HG03565 (cell line): Measurements from ENCODE around the gene ADCK2.
A peak's percentile ranks its signal among the peaks of the same experiment; 100 is the strongest.
"Not testable (repeated sequence)": the region's sequence is repeated elsewhere in the genome, so short reads cannot be mapped to it uniquely, and the experiment has no call there.

Source experiments
- ATAC-seq: cut with Tn5 transposase; IDR thresholded peaks from one replicate; pipeline ENCODE4 v1.9.1; 2021; ENCODE audit warnings: mild to moderate bottlenecking, moderate library complexity; ENCODE audit not compliant: unreplicated experiment

Gene ADCK2

DNA sequence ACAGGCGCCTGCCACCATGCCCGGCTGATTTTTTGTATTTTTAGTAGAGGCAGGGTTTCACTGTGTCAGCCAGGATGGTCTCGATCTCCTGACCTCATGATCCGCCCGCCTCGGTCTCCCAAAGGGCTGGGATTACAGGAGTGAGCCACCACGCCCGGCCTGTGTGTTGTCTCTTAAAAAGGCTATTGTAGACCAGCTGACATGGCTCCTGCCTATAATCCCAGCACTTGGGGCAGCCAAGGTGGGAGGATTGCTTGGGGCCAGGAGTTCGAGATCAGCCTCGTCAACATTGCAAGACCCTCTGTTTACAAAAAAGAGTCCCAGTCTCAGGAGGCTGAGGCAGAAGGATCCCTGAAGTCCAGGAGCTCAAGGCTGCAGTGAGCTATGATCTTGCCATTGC is 21.1 kb downstream of the ADCK2 start:
- not testable (repeated sequence) for ATAC-seq

DNA sequence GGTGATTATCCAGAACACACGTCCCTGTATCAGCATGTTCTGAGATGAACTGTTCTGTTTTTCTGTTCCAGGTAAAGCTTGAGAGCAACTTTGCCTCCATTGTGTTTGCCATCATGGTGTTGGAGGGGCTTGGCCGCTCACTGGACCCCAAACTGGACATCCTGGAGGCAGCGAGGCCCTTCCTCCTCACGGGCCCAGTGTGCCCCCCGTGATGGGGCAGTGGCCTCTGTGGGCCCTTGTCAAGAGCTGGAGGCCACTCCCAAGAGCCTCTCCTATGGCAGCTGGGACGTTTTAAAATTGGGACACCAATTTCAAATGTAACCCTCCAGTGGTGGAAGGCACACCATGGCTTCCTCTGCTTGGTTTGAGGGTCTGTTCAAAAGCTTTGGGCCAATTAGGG is 21.8 kb downstream of the ADCK2 start:
- ATAC-seq: no peak

DNA sequence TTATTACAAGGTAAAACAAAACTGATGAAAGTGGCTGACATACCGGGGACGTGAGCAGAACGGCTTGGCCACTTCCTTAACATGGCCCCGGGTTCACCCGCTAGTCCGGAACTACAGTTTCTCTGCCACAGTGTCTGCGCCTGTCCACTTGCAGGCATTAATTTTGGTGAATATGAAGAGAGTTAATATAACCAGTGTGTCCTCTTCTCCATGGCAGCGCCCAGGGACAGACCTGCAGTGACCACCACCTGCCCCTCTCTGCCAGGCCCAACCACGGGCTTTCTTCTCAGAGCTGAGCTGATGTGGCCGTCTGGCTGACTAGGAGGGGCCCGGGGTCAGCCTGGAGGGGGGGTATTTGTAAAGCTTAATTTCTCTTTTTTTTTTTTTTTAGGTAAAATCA is 22.6 kb downstream of the ADCK2 start:
- ATAC-seq: no peak

DNA sequence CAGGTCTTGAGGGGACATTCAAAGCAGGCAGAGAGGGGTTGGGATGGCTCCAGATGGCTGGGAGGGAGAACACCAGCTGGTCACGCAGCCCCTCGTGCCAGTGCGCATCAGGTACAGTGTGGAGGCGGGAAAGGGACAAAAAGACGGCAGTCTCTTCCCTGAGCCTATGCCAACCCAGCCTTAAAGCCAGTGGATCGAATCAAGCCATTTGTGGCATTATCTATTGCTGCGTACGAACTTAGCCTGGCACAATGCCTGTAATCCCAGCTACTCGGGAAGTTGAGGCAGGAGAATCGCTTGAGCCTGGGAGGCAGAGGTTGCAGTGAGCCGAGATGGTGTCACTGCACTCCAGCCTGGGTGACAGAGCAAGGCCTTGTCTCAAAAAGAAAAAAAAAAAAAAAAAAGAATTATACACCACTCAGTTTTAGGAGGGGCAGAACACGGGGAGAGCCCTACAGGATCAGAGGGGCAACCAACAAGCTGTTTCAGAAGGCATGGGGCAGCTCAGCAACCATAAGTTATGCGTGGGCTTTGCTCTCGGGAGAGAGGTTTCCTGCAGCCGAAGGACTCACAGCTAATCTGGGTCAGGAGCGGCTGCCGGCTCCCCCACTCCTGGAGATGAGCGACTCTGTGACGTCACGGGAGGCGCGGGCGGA is 23.4 kb downstream of the ADCK2 start:
- ATAC-seq: no peak

DNA sequence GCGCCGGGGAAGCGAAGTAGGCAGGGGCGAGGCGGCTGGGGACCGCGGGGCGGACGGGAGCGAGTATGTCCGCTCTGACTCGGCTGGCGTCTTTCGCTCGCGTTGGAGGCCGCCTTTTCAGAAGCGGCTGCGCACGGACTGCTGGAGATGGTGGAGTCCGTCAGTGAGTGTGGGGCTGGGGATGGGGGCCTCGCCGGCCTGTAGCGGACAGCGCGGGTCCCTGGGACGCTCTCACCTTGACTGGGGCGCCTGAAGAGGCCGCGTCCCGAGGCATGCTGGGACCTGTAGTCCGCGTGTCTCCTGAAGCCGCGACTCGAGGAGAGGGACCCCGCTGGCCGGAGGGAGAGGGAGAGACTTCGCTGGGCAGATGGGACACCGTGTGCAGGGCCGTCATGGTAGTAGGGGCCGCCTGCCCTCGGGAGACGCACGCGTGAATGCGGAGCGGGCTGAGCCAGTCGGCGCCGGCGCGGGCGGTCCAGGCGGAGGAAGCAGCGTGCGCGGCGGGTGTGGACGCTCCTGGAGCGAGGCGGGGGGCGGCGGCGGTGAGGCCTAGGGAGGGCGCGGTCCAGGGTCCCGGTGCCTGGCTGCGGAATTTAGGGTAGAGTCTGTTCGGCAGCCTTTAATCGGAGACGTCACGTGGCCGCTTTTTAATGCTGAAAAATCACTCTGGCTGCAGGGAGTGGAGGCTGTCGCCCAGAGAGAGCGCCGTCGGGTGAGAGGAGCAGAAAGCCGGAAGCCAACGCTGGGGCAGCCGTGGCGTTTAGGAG is 24.1 kb downstream of the ADCK2 start, which contains the start of gene NDUFB2:
NDUFB2 (plus strand) TSS at position 29 of the 767 bp plus-strand sequence; CDS start at position 66, 37 bp downstream.
- ATAC-seq: peak; percentile 84

DNA sequence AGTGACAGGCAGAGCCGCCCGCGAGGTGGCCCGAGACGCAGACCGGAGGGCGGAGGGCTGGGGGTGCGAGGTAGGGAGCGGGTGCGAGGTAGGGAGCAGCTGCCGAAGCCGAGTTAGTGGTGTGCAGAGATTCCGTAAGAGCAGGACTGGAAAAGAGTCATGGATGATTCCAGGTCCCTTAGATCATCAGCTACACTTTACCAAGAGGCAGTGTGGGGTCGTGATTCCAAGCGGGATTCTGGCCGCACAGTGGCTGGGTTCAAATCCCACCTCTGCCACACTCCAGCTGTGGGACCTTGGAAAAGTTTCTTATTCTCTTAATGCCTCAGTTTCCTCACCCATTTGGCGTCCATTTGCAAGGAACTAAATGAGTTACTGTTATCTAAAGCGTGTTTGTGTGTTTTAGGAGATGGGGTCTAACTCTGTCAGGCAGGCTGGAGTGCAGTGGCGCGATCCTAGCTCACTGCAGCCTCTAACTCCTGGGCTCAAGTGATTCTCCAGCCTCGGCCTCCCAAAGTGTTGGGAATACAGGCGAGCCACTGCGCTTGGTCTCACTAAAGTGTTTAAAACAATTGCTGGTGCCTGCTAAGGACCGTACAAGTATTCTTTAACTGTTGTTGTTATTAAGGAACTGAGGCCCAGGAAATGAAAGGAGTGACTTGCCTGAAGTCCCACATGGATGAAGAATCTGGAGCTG is 24.9 kb downstream of the ADCK2 start:
- ATAC-seq: no peak

DNA sequence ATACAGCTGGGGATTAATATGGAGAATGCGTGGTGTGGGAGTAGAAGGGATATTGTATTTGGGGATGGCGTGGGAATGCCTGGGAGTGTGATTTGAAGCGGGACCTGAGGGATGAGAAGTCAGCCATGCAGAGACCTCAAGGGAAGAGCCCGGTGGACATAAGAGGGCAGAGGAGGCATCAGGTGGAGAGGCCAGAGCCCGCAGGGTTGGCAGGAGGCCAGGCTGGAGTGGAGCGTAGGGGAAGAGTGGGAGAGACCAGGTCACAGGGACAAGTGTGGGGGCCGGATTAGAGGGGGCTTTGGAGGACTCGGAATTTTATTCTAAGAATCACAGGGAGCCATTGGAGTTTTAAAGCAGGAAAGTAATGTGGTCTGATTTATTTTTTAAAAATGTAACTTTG is 25.7 kb downstream of the ADCK2 start:
- ATAC-seq: no peak

DNA sequence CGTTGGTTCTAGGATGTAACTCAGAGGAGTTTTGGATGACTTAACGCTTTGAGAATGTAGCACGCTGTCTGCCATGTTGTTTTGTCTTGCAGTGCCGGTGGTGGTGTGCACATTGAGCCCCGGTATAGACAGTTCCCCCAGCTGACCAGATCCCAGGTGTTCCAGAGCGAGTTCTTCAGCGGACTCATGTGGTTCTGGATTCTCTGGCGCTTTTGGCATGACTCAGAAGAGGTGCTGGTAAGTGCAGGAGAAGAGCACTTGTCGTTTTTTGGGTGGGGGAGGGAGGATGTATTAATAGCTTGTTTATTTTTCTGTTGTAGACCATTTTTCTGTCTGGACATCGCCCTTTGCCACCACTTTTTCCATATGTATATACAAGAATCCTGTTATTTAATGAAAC is 30.0 kb downstream of the ADCK2 start:
- ATAC-seq: no peak

DNA sequence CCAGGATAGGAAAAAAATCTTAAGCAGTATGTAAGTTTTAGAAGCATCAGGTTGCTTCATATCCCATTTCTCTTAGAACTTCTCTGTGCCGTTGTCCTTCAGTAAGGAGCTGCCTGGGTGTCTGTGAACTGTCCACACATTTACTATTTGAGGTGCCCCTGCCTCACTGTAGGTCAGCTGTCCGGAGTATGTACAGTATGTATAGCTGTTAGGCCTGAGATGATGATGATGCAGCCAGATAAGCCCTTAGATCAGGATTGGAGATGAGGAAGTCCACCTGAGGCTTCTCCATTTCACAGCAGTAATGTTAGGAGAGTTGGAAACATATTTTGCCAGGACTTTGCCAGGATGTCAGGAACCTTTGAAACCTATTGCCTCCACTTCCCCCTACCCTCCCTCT is 31.5 kb downstream of the ADCK2 start:
- ATAC-seq: no peak

DNA sequence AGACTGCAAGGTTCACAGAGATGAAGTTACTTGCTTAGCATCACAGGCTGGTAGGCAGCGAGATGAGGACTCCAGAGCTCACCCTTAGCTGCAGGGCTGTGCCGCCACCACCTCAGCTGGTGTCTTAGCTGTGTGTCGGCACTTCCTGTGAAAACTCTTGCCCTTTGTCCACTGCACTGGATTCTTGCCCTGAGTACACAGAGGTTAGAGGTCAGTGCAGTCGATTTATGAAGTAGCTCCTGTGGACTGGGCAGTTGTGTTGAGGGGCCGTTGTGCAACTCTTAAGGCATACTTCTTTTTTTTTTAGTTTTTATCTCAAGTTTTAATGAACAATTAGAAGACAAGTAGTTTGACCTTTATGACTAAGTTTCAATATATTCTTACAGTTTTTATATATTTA is 34.4 kb downstream of the ADCK2 start:
- no peak for ATAC-seq

DNA sequence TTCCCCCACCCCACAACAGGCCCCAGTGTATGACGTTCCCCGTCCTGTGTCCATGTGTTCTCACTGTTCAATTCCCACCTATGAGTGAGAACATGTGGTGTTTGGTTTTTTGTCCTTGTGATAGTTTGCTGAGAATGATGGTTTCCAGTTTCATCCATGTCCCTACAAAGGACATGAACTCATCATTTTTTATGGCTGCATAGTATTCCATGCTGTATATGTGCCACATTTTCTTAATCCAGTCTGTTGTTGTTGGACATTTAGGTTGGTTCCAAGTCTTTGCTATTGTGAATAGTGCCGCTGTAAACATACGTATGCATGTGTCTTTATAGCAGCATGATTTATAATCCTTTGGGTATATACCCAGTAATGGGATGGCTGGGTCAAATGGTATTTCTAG is 36.0 kb downstream of the ADCK2 start:
- not testable (repeated sequence) for ATAC-seq

DNA sequence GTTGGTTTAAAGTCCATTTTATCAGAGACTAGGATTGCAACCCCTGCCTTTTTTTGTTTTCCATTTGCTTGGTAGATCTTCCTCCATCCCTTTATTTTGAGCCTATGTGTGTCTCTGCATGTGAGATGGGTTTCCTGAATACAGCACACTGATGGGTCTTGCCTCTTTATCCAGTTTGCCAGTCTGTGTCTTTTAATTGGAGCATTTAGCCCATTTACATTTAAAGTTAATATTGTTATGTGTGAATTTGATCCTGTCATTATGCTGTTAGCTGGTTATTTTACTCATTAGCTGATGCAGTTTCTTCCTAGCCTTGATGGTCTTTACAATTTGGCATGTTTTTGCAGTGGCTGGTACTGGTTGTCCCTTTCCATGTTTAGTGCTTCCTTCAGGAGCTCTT is 39.6 kb downstream of the ADCK2 start:
- not testable (repeated sequence) for ATAC-seq

DNA sequence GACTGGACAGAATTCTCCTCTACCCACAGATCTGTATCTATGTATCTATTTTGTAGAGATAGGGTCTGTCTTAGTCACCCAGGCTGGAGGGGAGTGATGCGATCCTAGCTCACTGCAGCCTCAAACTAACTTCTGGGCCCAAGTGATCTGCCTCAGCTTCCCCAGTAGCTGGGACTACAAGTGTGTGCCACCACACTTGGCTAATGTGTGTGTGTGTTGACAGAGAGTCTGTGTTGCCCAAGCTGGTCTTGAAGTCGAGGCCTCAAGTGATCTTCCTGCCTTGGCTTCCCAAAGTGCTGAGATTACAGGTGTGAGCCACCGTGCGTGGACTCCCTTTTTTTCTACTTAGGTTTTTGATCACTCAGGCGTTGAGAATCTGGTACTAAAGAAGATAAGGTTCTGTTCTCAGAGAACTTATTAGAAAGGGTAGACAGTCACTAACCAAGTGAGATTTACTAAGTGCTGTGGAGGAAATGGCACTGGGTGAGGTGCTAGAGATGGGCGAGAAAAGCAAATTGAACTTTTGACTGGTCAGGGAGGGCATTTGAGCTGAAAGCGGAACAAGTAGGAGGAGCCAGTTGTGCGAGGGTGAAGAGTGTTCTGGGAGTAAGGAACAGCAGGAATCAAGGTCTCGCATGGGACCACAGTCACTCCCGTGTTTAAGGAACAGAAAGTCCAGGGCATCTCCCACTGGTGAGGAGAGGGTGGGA is 41.7 kb downstream of the ADCK2 start:
- no peak for ATAC-seq

DNA sequence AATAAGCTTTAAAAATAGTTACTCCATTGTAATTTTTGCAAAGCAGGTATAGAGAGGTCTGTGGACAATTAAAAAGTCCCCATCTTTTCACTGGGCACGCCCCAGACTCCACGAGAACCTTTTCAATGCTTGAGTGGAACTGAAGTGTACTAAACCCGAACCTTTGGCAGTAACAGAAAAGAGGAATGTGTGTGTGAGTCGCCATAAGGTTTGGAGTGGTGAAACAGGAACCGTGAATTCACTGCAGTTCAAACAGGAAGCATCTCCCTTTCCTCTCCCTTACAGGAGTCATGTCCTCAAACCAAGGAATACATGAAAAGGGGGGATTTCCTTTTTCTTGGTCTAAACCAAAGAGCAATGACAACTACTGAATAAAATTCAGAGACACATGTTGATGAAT is 47.0 kb downstream of the ADCK2 start:
- no peak for ATAC-seq

DNA sequence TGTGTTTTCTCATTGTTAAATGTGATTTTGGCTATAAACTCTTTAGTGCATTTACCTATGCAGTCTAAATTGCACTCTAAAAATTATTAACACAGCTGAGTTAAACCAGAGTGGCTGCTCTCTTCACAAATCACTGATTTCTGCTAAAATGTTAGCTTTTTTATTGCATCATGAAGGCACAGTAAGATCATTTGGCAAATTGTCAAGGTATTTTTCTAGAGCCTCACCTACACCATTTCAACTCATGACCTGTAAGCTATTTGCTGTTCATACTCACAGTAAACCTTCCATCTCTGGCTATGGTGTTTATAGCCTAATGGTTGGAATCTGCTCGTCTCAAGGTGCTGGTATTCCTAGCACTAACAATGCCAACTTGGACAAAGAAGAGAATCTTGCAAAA is 49.5 kb downstream of the ADCK2 start:
- ATAC-seq: no peak

DNA sequence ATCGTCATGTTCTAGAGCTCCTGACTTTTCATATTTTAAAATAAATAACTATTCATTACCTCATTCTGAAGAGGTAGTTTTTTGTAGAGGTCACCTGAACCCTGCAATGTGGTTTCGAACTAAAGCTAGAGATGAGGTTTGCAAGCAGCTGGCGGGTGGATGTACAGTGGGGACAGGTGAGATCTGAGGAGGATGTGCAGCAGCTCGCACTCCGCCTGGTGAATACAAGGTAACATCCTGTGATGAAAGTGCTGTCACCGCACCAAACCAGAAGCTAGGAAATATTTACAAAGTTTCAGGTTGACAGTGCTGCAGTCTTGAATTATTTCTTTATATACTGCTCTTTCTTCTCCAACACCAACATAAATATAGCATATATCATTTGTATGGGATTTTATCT is 50.3 kb downstream of the ADCK2 start:
- no peak for ATAC-seq

DNA sequence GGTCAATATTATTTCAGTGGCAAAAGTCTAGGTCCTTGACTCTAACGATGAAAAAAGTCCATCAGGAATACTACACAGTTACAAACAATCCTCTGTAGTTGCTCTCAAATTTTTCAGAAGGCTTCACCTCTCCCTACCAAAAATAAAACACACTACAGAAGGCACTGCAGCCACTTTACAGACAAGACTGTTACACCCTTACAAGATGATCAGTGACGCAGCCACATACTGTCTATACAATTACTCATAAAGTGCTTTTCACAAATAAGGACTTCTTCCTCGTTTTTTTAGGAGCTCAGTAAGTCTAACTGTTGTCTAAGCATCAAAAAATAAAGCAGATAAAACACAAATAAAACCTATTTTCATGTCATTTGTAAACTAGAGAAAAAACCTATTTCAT is 50.8 kb downstream of the ADCK2 start:
- ATAC-seq: no peak

DNA sequence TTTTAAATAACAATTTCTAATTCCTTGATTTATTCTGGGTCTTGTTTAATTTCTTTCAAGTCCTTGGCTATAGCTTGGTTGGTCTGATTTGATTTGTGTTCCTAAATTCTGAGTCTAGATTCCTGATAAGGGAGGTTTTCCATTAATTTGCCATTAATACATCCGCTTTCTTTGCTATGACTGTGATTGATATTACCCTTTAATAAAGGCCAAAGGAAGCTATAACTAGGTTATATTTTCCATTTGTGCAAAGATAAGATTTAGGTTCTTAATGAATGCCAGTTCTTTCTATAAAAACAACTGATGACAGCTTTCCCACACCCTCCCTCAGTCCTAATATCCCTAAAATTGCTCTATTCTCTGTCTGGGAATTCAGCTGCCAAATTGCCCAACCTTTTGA is 52.0 kb downstream of the ADCK2 start:
- no peak for ATAC-seq

DNA sequence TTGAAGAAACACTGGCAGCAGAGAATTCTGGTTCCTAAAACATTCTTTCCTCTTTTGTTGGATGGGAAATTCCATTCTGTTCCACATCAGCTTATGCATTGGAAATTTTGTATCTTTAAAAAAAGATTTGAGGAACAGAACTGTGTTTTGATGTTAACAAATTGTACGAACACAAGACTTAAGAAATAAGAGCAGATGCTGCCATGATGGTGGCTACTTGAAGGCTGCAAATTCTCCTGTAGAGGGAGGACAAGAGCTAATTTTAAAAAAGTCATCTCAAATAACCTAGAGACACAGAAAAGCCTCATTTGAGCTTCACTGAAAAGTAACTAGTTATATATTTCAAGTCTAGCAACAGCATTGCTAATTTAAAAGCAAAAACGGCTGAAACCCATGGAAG is 53.5 kb downstream of the ADCK2 start:
- ATAC-seq: no peak

DNA sequence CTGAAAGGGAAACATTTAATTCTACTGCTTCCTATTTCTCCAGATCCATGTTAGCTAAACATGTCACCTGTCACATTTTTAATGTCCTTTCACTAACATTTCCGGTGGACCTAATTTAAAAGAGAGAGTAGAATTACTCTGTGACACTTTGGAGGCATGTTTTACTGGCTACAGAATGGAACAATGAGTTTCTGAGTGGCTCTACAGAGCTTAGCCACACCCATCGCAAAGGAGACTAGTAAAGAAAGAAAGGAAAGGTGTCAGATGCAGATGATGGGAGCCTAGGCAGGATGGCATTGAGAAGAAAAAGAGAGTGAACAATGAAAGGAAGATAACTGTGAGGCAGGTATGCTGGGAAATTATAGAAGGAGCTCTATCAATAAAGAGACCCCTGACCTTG is 59.7 kb downstream of the ADCK2 start:
- ATAC-seq: no peak

DNA sequence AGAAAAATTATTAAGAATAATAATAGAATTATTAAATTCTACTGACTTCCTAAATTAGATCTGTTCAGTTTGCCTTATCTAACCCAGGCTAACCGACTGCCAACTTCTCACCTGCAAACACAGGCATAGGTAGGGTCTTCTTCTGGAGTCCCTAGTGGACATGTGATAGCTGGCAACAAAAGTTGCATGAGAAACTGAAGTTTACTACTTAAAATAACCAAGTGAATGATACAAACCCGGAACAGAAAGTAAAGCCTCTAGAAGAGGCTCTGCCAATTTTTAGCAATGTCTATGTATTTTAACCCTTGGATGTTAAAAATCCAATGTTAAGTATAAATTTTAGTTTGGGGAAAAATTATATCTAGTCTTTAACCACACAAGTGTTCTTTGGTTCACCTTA is 61.4 kb downstream of the ADCK2 start:
- no peak for ATAC-seq
